Embryonic facial prominence (tissue), 1 donor: Measurements from ENCODE around the gene PPP1R11.
"Not testable (repeated sequence)": the region's sequence is repeated elsewhere in the genome, so short reads cannot be mapped to it uniquely, and the experiment has no call there.

Source experiments
- DNase-seq: peaks from one replicate; pipeline ENCODE4 v3.0.0-alpha.2; 2016; ENCODE audit errors: extremely low spot score

The PPP1R11 gene

GRCh38 chr6:30097902-30098768 is 31.1 kb downstream of the PPP1R11 start:
- no peak for DNase-seq

GRCh38 chr6:30100154-30100553 is 33.2 kb downstream of the PPP1R11 start:
- DNase-seq = no peak

GRCh38 chr6:30100585-30101443 is 33.8 kb downstream of the PPP1R11 start:
- no peak for DNase-seq

DNA sequence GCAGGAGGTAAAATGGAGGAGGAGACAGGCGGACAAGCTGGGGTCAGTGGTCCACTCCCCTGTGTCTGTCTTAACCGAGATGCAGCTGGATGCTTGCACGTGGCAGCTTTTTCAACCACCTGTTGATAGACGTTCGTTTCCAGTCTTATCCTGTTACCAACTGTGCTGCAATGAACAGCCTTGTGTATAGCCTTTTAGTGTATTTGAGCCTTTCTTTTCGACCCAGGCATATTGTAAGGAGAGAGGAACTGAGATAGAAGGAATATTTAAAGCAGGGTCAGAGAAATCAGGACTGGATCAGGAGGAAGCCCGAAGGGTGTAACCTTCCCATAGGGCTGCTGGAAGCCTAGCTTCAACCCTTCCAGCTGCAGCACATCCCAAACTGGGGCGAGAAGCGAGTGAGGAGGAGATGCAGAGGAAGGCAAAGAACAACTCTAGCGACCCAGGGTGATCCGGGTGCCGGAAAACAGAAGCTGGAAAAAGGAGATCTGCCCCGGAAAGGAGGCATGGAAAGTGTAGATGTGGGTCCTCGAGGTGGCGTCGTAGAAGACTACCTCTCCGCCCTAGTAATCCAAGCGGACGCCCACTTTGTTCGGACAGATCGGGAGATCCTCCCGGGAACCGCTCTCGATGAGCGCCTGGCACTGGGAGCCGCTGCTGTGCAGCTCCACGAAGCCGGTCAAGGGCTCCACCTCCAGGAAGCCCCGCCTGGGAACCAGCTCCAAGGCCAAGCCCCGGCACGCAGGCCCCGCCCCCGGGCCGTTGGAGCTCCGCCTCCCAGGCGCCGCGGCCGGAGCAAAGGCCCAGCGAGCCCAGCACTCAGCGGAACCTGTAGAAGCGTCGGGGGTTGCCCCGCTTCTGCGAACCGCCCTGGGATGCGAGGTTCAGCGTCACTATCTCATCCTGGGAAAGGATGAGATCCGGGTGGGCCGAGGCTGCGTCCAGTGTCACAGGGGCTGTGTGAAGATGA is 34.7 kb downstream of the PPP1R11 start:
- DNase-seq = no peak

DNA sequence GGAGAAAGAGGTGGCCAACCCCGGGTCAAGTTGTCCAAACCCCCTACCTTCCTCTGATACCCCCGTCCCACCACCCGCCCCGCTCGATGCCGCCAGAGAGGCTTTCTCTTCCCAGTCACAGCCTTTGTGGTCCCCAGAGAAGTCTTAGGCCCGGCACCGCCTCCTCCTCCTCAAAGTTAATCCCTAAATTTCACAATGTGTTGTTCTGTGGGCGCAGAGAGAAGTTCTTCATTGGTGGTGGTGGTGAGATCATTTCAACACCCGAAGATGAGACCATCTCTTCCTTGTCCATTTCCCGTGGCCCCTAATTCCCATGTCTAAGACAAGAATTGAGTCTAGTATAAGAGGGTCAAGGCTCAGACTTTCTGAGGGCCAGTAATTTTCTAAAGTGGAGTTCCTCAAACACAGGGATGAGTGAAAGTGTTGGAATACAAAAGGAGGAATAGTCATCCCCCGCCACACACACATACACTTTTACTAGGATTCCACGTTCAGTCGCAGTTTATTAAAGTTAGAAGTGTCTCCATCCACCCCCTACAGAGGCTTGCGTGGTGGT is 35.5 kb downstream of the PPP1R11 start:
- DNase-seq = no peak

GRCh38 chr6:30102970-30103871 is 36.2 kb downstream of the PPP1R11 start:
- peak; percentile 56 for DNase-seq

DNA sequence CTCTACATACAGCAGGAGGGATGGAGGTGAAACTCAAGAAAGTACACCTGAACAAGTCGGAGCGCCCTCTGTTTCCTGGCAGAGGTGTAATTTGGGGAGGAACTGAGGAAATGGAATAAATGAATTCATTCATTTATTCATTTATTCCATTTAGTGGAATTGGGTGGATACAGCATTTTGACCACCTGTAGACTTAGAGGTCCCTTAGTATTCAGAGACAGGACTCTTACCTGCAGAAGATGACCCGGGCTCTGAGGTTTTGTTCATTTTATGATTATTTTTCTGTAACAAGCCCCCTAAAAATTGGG is 36.8 kb downstream of the PPP1R11 start:
- DNase-seq = no peak

DNA sequence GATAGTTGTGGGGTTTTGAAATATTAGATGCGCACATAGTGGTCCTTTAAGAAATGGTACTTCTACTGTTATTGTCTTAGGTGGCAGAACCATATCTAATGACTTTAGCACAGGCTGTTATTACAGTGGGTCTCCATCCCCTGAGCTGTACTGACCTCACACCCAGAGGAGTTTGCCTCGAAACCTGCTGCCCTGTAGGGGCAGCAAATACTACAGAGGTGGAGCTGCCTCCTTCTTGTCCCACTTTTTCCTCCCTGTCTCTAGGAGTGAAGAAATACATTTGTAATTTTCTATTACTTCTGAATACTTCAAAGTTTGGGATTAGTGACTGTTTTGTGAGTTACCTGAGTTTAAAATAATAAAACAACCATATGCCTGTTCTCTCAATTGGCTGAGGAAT is 37.7 kb downstream of the PPP1R11 start:
- no peak for DNase-seq

DNA sequence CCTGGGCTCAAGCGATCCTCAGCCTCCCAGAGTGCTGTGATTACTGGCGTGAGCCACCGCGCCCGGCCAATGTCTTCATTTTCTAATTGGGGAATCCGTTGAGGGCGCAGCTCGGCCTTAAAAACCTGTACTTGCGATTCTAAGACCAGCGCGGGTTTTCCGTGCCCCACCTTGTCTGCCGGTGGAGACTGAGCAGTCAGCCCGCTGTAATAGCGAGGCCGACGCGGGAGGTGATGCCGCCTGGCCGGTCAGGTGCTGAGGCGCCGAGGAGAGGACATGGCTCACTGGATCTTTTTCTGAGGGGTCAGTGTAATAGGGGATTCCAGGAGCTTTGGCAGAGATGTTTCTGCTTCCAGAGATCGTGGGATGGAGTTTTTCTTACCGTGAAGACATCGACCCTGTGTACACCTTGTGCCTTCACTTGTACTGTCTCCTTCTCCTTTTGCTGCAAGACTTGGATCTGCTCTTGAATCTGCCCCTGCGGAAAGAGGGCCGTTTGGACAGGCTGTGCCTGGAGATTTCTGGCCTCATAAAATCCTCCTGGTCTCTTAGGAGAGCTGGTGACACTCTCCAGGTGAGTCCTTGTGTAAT is 44.4 kb downstream of the PPP1R11 start:
- no peak for DNase-seq

DNA sequence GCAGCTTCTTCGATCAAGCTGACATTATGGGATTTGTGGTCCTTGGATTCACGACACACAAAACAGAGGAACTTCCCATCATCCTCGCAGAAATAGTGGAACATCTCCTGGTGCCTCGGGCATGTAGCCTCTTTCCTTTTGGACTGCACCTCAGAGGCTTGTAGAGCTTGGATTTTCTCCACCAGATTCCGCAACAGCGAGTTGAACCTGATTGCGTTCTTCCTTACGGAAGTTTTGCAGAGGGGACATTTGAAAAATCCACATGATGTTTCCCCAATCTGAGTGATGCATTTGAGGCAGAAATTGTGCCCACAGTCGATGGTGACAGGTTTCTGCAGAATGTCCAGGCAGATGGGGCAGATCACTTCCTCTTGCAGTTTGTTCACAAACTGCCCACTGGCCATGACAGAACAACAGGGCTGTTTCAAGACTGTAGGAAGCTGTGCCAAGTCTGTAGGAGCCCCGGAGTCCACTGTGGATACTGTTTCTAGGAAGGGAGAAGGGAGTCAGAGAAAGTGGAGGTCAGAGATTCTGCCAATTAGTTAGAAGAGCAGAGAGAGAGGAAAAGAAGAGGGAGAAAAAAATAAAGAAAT is 45.5 kb downstream of the PPP1R11 start:
- DNase-seq = no peak

GRCh38 chr6:30113003-30113759 is 46.2 kb downstream of the PPP1R11 start, which contains the start of gene TRIM31:
TRIM31 (minus strand) TSS chr6:30113090; CDS start chr6:30112805, 285 bp downstream.
- DNase-seq = no peak

DNA sequence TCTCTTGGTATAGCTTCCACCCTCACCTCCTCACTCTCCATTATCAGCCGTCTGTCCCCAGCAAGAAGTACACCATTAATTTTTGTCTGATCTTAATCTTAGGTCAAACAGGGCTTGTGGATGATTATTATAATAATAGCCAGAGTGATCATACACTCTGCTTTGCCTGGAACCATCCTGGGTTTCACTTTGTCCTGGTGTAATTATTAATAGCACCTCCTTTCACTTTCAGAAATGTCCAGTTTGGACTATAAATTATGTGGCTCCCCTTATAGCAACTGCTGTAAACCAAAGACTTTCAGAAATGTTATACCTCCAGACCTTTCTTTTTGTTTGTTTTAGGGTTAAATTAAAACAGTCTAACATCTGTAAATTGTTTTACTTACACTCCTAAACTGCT is 46.8 kb downstream of the PPP1R11 start:
- DNase-seq = no peak

DNA sequence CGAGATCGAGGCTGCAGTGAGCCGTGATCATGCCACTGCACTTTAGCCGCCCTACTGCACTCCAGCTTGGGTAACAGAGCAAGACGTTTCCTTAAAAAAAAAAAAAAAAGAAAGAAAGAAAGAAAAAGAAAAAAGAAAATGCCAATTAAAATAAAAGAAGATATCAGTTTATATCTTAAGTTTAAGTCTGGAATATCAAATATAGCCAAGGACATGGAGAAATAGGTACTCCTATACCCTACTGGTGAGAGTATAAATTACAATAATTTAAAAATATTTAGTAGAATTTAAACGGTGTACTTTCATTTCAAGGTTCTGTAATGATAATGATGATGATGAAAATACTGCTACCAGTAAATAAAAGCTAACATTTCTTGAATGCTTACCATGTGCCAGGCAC is 49.7 kb downstream of the PPP1R11 start:
- DNase-seq = no peak

DNA sequence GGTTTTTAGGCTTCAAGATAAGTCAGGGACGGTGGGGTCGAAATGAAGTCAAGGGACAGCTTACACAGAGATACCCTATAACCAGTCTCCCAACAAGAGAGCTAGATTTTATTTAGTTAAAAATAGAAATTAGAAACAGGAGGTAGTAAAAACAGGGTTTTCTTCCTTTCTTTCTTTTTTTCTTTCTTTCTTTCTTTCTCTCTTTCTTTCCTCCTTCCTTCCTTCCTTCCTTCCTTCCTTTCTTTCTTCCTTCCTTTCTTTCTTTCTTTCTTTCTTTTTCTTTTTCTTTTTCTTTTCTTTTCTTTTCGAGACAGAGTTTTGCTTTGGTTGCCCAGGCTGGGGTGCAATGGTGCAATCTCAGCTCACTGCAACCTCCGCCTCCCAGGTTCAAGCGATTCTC is 51.7 kb downstream of the PPP1R11 start:
- DNase-seq = not testable (repeated sequence)
